Right atrium auricular region (tissue), 2 donors: ENCODE results near the gene SUSD5. TPM values are rescaled to one million over a fixed set of nuclear protein-coding genes. Genes with fewer than 3 reads are reported as not detected.
A peak's percentile ranks its signal among the peaks of the same experiment; 100 is the strongest.
"Not testable (repeated sequence)": the region's sequence is repeated elsewhere in the genome, so short reads cannot be mapped to it uniquely, and the experiment has no call there.

Source experiments
- DNase-seq: peaks from one replicate; pipeline ENCODE4 v3.0.0-alpha.2; 2019; ENCODE audit warnings: low spot score
- H3K27ac ChIP-seq, 2 donors: fragments of 200-600 bp; sonication (generic); 1 replicate in 1 of 2; 2 replicates in 1 of 2; pipeline ENCODE4 v1.5.1; 2016 to 2019
- H3K27me3 ChIP-seq, 2 donors: fragments of 200-600 bp; sonication (generic); one replicate each; pipeline versions ENCODE4 v1.5.1 to v1.6.0; 2017 to 2019
- H3K36me3 ChIP-seq: fragments of 200-600 bp; sonication (generic); one replicate; pipeline ENCODE4 v1.5.1; 2016
- H3K4me1 ChIP-seq, 2 donors: fragments of 200-600 bp; sonication (generic); one replicate each; pipeline versions ENCODE4 v1.5.1 to v1.6.0; 2017 to 2019
- H3K4me3 ChIP-seq, 2 donors: fragments of 200-600 bp; sonication (generic); 1 replicate in 1 of 2; 2 replicates in 1 of 2; pipeline ENCODE4 v1.5.1; 2017 to 2019; ENCODE audit warnings: mild to moderate bottlenecking in 1 of 2, moderate library complexity in 1 of 2
- H3K9me3 ChIP-seq, 2 donors: fragments of 200-600 bp; sonication (generic); one replicate each; pipeline ENCODE4 v1.5.1; 2019
- CTCF ChIP-seq, 2 donors: fragments of 200-600 bp; sonication (generic); IDR thresholded peaks; one replicate each; pipeline ENCODE4 v1.5.1; 2019; ENCODE audit warnings: antibody characterized with exemption in 2 of 2
- total RNA-seq, 2 donors: library from RNA; depleted of rRNA; stranded (reverse); fragments of >200 nt; gene quantifications; one replicate each; pipeline ENCODE4 v1.1.0, GENCODE V29; 2016

Gene SUSD5
- total RNA-seq, 2 donors from 2014 or later: 1.1 to 1.7 TPM

- no peak for TF ChIP-seq CTCF (IDR thresholded peaks at IDR 0.05)
- no peak overlapping the region for H3K4me3 ChIP-seq
- H3K27me3 ChIP-seq: no peaks in the 10 kb centered on the region
- H3K9me3 ChIP-seq: no peaks in the 10 kb centered on the region
- H3K36me3 ChIP-seq: peaks cover 50% of the 10 kb centered on the region
- no peaks in the 10 kb centered on the region for H3K4me1 ChIP-seq
- H3K27ac ChIP-seq: no peak overlapping the region
- no peak for DNase-seq
Measured at GRCh38 chr3:33139996-33140395, 78.6 kb downstream of the SUSD5 start.

DNA sequence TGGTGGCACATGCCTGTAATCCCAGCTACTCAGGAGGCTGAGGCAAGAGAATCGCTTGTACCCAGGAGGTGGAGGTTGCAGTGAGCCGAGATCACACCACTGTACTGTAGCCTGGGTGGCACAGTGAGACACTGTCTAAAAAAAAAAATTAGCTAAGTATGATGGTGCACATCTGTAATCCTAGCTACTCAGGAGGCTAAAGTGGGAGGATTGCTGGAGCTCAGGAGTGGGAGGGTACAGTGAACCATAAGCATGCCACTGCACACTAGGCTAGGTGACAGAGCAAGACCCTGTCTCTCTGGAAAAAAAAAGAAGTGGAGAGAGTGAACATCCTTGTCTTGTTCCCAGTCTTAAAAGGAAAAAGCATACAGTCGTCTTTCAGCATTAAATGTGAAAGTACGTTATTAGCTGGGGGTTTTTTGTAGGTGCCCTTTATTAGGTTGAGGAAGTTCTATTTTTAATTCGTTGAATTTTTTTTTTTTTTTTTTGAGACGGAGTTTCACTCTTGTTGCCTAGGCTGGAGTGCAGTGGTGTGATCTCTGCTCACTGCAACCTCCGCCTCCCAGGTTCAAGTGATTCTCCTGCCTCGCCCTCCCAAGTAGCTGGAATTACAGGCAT is 79.5 kb downstream of the SUSD5 start:
- not testable (repeated sequence) for H3K4me1 ChIP-seq, DNase-seq, H3K9me3 ChIP-seq, H3K27me3 ChIP-seq, H3K4me3 ChIP-seq, H3K27ac ChIP-seq
- peaks cover 57% of the 10 kb centered on the region for H3K36me3 ChIP-seq

DNA sequence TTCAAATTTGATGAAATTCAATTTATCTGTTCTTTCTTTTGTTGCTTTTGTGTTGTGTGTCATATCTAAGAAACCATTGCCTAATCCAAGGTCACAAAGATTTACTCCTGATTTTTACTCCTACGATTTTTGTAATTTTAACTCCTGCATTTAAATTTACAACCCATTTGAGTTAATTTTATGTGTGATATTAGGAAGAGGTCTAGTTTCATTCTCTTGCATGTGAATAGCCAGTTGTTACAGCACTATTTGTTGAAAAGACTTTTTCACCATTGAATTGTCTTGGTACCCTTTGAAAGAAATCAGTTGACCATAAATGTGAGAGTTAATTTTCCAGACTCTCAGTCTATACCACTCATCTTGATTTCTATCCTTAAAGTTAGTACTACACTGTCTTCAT is 80.9 kb downstream of the SUSD5 start:
- H3K4me3 ChIP-seq: no peak overlapping the region
- TF ChIP-seq CTCF (IDR thresholded peaks at IDR 0.05): no peak
- peaks cover 62% of the 10 kb centered on the region for H3K36me3 ChIP-seq
- no peaks in the 10 kb centered on the region for H3K9me3 ChIP-seq
- no peaks in the 10 kb centered on the region for H3K27me3 ChIP-seq
- H3K4me1 ChIP-seq: no peaks in the 10 kb centered on the region
- DNase-seq: no peak
- no peak overlapping the region for H3K27ac ChIP-seq

DNA sequence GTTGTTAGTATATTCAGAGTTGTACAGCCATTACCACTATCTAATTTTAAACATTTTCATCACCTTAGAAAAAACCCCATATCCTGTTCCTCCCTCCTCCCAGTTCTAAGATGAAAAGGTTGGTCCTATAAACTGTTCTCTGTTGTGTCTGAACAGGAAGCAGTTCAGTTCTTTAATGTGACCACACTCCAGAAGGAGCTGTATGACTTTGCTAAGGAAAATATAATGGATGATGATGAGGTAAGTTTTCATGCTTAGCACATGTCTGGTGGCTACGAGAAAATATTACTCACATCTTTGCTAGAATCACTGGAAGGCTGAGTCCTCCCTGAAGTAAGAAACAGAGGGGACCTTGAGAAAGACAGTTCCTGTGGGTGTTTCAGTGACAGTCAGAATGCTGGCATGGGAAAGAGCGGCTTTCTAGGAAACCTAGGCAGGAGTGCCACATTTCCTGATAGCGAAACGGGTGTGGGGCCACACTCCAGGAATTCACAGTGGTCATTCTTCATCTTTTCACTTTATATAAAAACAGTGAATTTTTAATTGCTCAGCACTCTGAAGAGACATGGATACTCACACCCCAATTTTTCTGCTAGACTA is 84.5 kb downstream of the SUSD5 start:
- no peak for TF ChIP-seq CTCF (IDR thresholded peaks at IDR 0.05)
- no peak overlapping the region for H3K27ac ChIP-seq
- no peak overlapping the region for H3K4me3 ChIP-seq
- no peak for DNase-seq
- H3K27me3 ChIP-seq: no peaks in the 10 kb centered on the region
- H3K36me3 ChIP-seq: peaks cover 62% of the 10 kb centered on the region
- no peaks in the 10 kb centered on the region for H3K4me1 ChIP-seq
- no peaks in the 10 kb centered on the region for H3K9me3 ChIP-seq

GRCh38 chr3:33132019-33132360 is 86.6 kb downstream of the SUSD5 start:
- no peak overlapping the region for H3K27ac ChIP-seq
- H3K36me3 ChIP-seq: peaks cover 67% of the 10 kb centered on the region
- H3K4me3 ChIP-seq: no peak overlapping the region
- DNase-seq: no peak
- no peaks in the 10 kb centered on the region for H3K27me3 ChIP-seq
- H3K9me3 ChIP-seq: no peaks in the 10 kb centered on the region
- H3K4me1 ChIP-seq: no peaks in the 10 kb centered on the region
- TF ChIP-seq CTCF (IDR thresholded peaks at IDR 0.05): no peak

GRCh38 chr3:33131331-33132018 is 87.1 kb downstream of the SUSD5 start:
- Histone ChIP-seq H3K27ac (no peak overlapping the region), H3K27me3 (no peaks in the 10 kb centered on the region), H3K36me3 (peaks cover 67% of the 10 kb centered on the region), H3K9me3 (no peaks in the 10 kb centered on the region), H3K4me3 (no peak overlapping the region), H3K4me1 (no peaks in the 10 kb centered on the region)
- TF ChIP-seq CTCF (IDR thresholded peaks at IDR 0.05): peak; percentile 53 to 84
- no peak for DNase-seq
